GM12878 (cell line): ENCODE results near the gene VDR. TPM values are rescaled to one million over a fixed set of nuclear protein-coding genes. Genes with fewer than 3 reads are reported as not detected.

ENCODE experiments used
- ATAC-seq: fragments of 200-7000 bp; cut with Tn5 transposase; 3 replicates; pipeline ENCODE4 v1.9.1; 2020; ENCODE audit warnings: mild to moderate bottlenecking, moderate library complexity
- BruUV-seq: library from RNA; stranded (reverse); fragments of 400-500 nt; replicated peaks from 2 replicates; lab custom pipeline; 2021; lab: Mats Ljungman, UMichigan
- CTCF ChIA-PET: fragments of 300-600 bp; sonication (Branson Sonifier 250); formaldehyde crosslinking; extraction: SDS; loops from one replicate; lab custom pipeline; 2021; ENCODE audit warnings: inconsistent platforms; lab: Yijun Ruan, JAX
- POLR2A ChIA-PET: fragments of 350-600 bp; formaldehyde crosslinking; extraction: SDS; loops from one replicate; lab custom pipeline; 2021; ENCODE audit warnings: inconsistent platforms; lab: Charles Lee
- RAD21 ChIA-PET: fragments of 300-600 bp; sonication (Branson Sonifier 250); formaldehyde crosslinking; loops from one replicate; lab custom pipeline; 2023; ENCODE audit warnings: antibody characterized with exemption; ENCODE audit not compliant: unreplicated experiment; lab: Charles Lee
- SMC1A ChIA-PET: fragments of 300-600 bp; sonication (Branson Sonifier 250); formaldehyde crosslinking; loops from one replicate; lab custom pipeline; 2023; ENCODE audit not compliant: unreplicated experiment, uncharacterized antibody; lab: Charles Lee
- DNase-seq: peaks from one replicate; pipeline ENCODE4 v3.0.0-alpha.2; 2011; ENCODE audit warnings: low read depth, low spot score
- FAIRE-seq: peaks from 3 replicates; lab custom pipeline; 2011; peaks lifted over from hg19 to GRCh38; lab: Jason Lieb, UNC
- H2AFZ ChIP-seq: 2 replicates; pipeline ENCODE4 v1.6.0; 2011; ENCODE audit warnings: low read depth, low read length, control low read depth; ENCODE audit not compliant: control insufficient read depth
- H3K27ac ChIP-seq: 2 replicates; pipeline ENCODE4 v1.5.1; 2011; ENCODE audit warnings: control low read depth; ENCODE audit not compliant: control insufficient read depth, insufficient read depth
- H3K27me3 ChIP-seq, 2 experiments: replicated peaks in 1 of 2; 2 replicates each; pipeline versions ENCODE4 v1.6.0 to v1.6.1; 2011; ENCODE audit warnings: low read length in 1 of 2; ENCODE audit not compliant: control insufficient read depth in 2 of 2, insufficient read depth in 2 of 2
- H3K36me3 ChIP-seq, 2 experiments: 2 replicates each; pipeline ENCODE4 v1.5.1; 2011; ENCODE audit warnings: low read length in 1 of 2; ENCODE audit not compliant: control insufficient read depth in 2 of 2, insufficient read depth in 2 of 2
- H3K4me1 ChIP-seq: 2 replicates; pipeline ENCODE4 v1.6.1; 2011; ENCODE audit warnings: mild to moderate bottlenecking, low read length, moderate library complexity, mixed read lengths; ENCODE audit not compliant: control insufficient read depth, insufficient read depth
- H3K4me2 ChIP-seq: 2 replicates; pipeline ENCODE4 v1.6.0; 2011; ENCODE audit warnings: control low read depth; ENCODE audit not compliant: control insufficient read depth, insufficient read depth
- H3K4me3 ChIP-seq: fragments of 200-600 bp; sonication (generic); 2 replicates; pipeline ENCODE4 v1.5.1; 2016
- H3K79me2 ChIP-seq: 2 replicates; pipeline ENCODE4 v1.6.0; 2011; ENCODE audit warnings: low read length; ENCODE audit not compliant: control insufficient read depth, insufficient read depth
- H3K9ac ChIP-seq: 2 replicates; pipeline ENCODE4 v1.8.0; 2011; ENCODE audit warnings: low read length, control low read depth, mixed read lengths; ENCODE audit not compliant: control insufficient read depth, insufficient read depth
- H3K9me3 ChIP-seq: replicated peaks from 3 replicates; pipeline ENCODE4 v1.5.1; 2011; ENCODE audit warnings: mild to moderate bottlenecking, low read length; ENCODE audit not compliant: control insufficient read depth, insufficient read depth
- H4K20me1 ChIP-seq: 2 replicates; pipeline ENCODE4 v1.6.0; 2011; ENCODE audit not compliant: control insufficient read depth, insufficient read depth
- ASH2L ChIP-seq: fragments of 300-600, 200-600 bp; sonication (generic); IDR thresholded peaks from 2 replicates; pipeline ENCODE4 v1.6.1; 2017; ENCODE audit warnings: low read depth, mild to moderate bottlenecking, borderline replicate concordance
- MEF2B ChIP-seq: fragments of 450-650 bp; IDR thresholded peaks from 2 replicates; pipeline ENCODE4 v1.6.1; 2018; ENCODE audit warnings: mild to moderate bottlenecking, moderate library complexity; ENCODE audit not compliant: partially characterized antibody, poor library complexity, severe bottlenecking
- NFIC ChIP-seq: IDR thresholded peaks from 2 replicates; pipeline ENCODE4 v1.6.1; 2012; ENCODE audit warnings: low read depth, mild to moderate bottlenecking, inconsistent platforms, low read length, moderate library complexity
- NR2C1 ChIP-seq: fragments of 450-650 bp; IDR thresholded peaks from 2 replicates; pipeline ENCODE4 v1.6.1; 2017; ENCODE audit warnings: antibody characterized with exemption, mild to moderate bottlenecking, moderate library complexity
- PML ChIP-seq: IDR thresholded peaks from 2 replicates; pipeline ENCODE4 v1.6.1; 2012; ENCODE audit warnings: low read length, inconsistent platforms
- RAD21 ChIP-seq: IDR thresholded peaks from 2 replicates; pipeline ENCODE4 v1.6.1; 2011; ENCODE audit warnings: mild to moderate bottlenecking, low read depth, low read length, moderate library complexity; ENCODE audit not compliant: insufficient read depth
- RBBP5 ChIP-seq: fragments of 200-600 bp; sonication (generic); conservative IDR thresholded peaks from 2 replicates; pipeline ENCODE4 v1.6.1; 2016
- RCOR1 ChIP-seq: conservative IDR thresholded peaks from 2 replicates; pipeline ENCODE4 v1.6.1; 2012; ENCODE audit warnings: low read depth, low read length, improper control_type of control experiment
- WRNIP1 ChIP-seq: IDR thresholded peaks from 2 replicates; pipeline ENCODE4 v1.6.1; 2011; ENCODE audit warnings: low read depth, low read length, improper control_type of control experiment, borderline replicate concordance
- ZNF207 ChIP-seq: fragments of 450-650 bp; IDR thresholded peaks from 2 replicates; pipeline ENCODE4 v1.6.1; 2014; ENCODE audit warnings: antibody characterized with exemption, mild to moderate bottlenecking, borderline replicate concordance
- WGBS: methylation state at CpG from one replicate; pipeline ENCODE4 v1.1.6; 2016; ENCODE audit warnings: low lambda C conversion rate; ENCODE audit not compliant: insufficient replicate concordance, insufficient coverage; ENCODE audit errors: missing lambda C conversion rate; 5-methylcytosine and 5-hydroxymethylcytosine counted together
- in situ Hi-C: fragments of 300-500 bp; cut with MboI; formaldehyde crosslinking; loops from 9 replicates; pipeline ENCODE4 v1.14.3; 2018; ENCODE audit warnings: mixed read lengths
- intact Hi-C: fragments of 100-400 bp; cut with micrococcal nuclease; formaldehyde crosslinking; loops from one replicate; pipeline ENCODE4 v1.14.2; 2022; ENCODE audit not compliant: unreplicated experiment
- polyA plus RNA-seq, 11 experiments: library from polyadenylated mRNA; depleted of rRNA in 4 of 11; unstranded in 6 of 11; stranded (reverse) in 5 of 11; fragments of >200 nt; fragmentation: Nextera tagmentation in 4 of 11; fragmentation: Illumina TruSeq in 1 of 11; extraction: Ambion mirVana in 4 of 11; extraction: Trizol in 1 of 11; gene quantifications; 1 replicate in 1 of 11; 2 replicates in 10 of 11; pipeline versions ENCODE4 v1.2.1 to v1.2.3, GENCODE V29; 2011 to 2016; ENCODE audit warnings: inconsistent platforms in 2 of 11, missing spikeins in 2 of 11, low read depth in 1 of 11
- total RNA-seq, 4 experiments: library from RNA; depleted of rRNA in 3 of 4; stranded (reverse); fragments of >200 nt in 3 of 4; fragmentation: Illumina TruSeq in 1 of 4; extraction: Trizol in 1 of 4; gene quantifications; 2 replicates each; pipeline versions ENCODE4 v1.2.1 to v1.2.3, GENCODE V29; 2013 to 2021
- TF ChIP-seq, protein P1 (sequence below): IDR thresholded peaks from 2 replicates; pipeline ENCODE4 v1.6.1; 2012; ENCODE audit warnings: low read length, inconsistent platforms
- TF ChIP-seq, protein P2 (sequence below): IDR thresholded peaks from 2 replicates; pipeline ENCODE4 v1.6.1; 2012; ENCODE audit warnings: mild to moderate bottlenecking, low read depth, low read length

The VDR gene
- total and polyA plus RNA-seq, 10 of the 15 experiments (the other 5 are each of a cell fraction or from before 2014, with no cell fraction given), result 0.27 to 7.9 (median 3.0) TPM

DNA sequence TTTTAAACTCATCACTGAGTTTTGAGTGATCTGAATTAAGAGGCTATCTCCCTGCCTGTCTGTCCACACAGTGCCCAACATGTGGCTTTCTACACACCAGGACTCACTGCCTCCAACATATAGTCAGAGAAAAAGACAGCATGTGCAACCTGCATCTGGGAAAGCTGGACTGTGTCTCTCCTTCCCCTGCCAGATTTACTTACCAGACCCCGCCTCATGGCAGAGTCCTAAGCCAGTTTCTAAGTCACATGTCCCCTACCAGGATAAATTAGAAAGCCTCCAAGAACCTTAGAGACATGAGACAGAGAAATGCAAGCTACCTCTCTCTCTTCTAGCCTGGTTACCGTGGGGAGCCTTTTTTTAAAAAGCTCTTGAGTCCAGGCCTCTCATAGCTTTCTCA lies 82.4 kb downstream of the VDR start (continued):
- TF ChIP-seq, protein P1, sequence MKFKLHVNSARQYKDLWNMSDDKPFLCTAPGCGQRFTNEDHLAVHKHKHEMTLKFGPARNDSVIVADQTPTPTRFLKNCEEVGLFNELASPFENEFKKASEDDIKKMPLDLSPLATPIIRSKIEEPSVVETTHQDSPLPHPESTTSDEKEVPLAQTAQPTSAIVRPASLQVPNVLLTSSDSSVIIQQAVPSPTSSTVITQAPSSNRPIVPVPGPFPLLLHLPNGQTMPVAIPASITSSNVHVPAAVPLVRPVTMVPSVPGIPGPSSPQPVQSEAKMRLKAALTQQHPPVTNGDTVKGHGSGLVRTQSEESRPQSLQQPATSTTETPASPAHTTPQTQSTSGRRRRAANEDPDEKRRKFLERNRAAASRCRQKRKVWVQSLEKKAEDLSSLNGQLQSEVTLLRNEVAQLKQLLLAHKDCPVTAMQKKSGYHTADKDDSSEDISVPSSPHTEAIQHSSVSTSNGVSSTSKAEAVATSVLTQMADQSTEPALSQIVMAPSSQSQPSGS, result no peak
- no peak for TF ChIP-seq ASH2L
- TF ChIP-seq ZNF207, result no peak
- no peak for TF ChIP-seq RBBP5
- no peak for TF ChIP-seq RAD21
- no peak for TF ChIP-seq PML
- TF ChIP-seq NFIC, result no peak

DNA sequence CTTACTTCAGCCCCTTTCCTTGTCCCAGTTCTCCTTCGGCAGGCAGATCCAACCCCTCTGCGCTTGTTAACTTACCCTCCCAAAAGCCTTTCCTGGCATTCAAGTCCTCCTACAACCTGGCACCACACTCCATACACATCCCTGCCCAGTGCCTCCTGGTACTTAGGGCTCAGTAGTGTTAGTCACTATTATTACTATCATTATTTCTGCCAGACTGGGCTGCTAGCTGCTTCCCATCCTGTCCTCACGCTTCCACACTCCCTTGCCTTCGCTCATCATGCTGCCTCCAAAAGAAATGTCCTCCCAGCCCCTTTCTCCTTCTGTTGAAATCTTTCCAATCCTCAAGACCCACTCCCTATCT lies 83.5 kb downstream of the VDR start:
- Histone ChIP-seq H4K20me1 (no peaks in the 10 kb centered on the region; the same call in 1 of the 2 replicates), H3K4me3 (no peak overlapping the region), H3K9ac (no peak overlapping the region), H3K36me3 (no peaks in the 10 kb centered on the region; a peak in 1 of 4 replicates), H3K9me3 (no peaks in the 10 kb centered on the region), H3K27me3 (peaks cover 0 to 7% of the 10 kb centered on the region in 2 experiments; a peak in 3 of 4 replicates), H2AFZ (no peak overlapping the region), H3K79me2 (peaks cover 15% of the 10 kb centered on the region), H3K4me2 (no peak overlapping the region), H3K4me1 (peaks cover 27% of the 10 kb centered on the region), H3K27ac (no peak overlapping the region)
- TF ChIP-seq MEF2B (no peak), RCOR1 (no peak), WRNIP1 (no peak), NR2C1 (no peak)
- TF ChIP-seq, protein P2, sequence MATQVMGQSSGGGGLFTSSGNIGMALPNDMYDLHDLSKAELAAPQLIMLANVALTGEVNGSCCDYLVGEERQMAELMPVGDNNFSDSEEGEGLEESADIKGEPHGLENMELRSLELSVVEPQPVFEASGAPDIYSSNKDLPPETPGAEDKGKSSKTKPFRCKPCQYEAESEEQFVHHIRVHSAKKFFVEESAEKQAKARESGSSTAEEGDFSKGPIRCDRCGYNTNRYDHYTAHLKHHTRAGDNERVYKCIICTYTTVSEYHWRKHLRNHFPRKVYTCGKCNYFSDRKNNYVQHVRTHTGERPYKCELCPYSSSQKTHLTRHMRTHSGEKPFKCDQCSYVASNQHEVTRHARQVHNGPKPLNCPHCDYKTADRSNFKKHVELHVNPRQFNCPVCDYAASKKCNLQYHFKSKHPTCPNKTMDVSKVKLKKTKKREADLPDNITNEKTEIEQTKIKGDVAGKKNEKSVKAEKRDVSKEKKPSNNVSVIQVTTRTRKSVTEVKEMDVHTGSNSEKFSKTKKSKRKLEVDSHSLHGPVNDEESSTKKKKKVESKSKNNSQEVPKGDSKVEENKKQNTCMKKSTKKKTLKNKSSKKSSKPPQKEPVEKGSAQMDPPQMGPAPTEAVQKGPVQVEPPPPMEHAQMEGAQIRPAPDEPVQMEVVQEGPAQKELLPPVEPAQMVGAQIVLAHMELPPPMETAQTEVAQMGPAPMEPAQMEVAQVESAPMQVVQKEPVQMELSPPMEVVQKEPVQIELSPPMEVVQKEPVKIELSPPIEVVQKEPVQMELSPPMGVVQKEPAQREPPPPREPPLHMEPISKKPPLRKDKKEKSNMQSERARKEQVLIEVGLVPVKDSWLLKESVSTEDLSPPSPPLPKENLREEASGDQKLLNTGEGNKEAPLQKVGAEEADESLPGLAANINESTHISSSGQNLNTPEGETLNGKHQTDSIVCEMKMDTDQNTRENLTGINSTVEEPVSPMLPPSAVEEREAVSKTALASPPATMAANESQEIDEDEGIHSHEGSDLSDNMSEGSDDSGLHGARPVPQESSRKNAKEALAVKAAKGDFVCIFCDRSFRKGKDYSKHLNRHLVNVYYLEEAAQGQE, result no peak
- 95% methylated on average over 4 of the region's 4 CpGs for WGBS
- BruUV-seq, result no TSS peak
- in situ Hi-C loops (no loop called here), intact Hi-C loops (no loop called here)
- RAD21 ChIA-PET, result interaction anchor here (1.4 to 5.3 kb wide), 2 partner anchors 10 to 13 kb away, joined by 4 to 92 read pairs; no protein-coding TSS in a partner anchor
- FAIRE-seq (no peak), DNase-seq (no peak), ATAC-seq (no peak)
- POLR2A ChIA-PET, result interaction anchor here (0.8 to 1.1 kb wide), 2 partner anchors 9 to 11 kb away, joined by 3 to 4 read pairs; no protein-coding TSS in a partner anchor
- CTCF ChIA-PET, result interaction anchor here (5.0 kb wide), 1 partner anchor 13 kb away, joined by 108 read pairs; no protein-coding TSS in a partner anchor
- SMC1A ChIA-PET, result interaction anchor here (1.9 to 3.4 kb wide), 2 partner anchors 11 to 15 kb away, joined by 13 to 23 read pairs; no protein-coding TSS in a partner anchor
